Testis (tissue), 3 donors: ENCODE results near the gene LIN7B. TPM values are rescaled to one million over a fixed set of nuclear protein-coding genes. Genes with fewer than 3 reads are reported as not detected.

Source experiments
- DNase-seq: peaks from one replicate; pipeline ENCODE4 v3.0.0-alpha.2; 2019
- H3K27ac ChIP-seq, 2 donors: fragments of 200-600 bp; sonication (generic); one replicate each; pipeline ENCODE4 v1.5.1; 2019
- H3K27me3 ChIP-seq: fragments of 200-600 bp; sonication (generic); one replicate; pipeline ENCODE4 v1.5.1; 2019
- H3K36me3 ChIP-seq: fragments of 200-600 bp; sonication (generic); one replicate; pipeline ENCODE4 v1.5.1; 2017; ENCODE audit warnings: low read depth; ENCODE audit errors: missing control alignments
- H3K4me1 ChIP-seq: fragments of 200-600 bp; sonication (generic); one replicate; pipeline ENCODE4 v1.5.1; 2019
- H3K4me3 ChIP-seq, 2 donors: fragments of 200-600 bp; sonication (generic); one replicate each; pipeline ENCODE4 v1.5.1; 2017 to 2019
- H3K9me3 ChIP-seq: fragments of 200-600 bp; sonication (generic); one replicate; pipeline ENCODE4 v1.5.1; 2017
- POLR2A ChIP-seq: fragments of 450-650 bp; IDR thresholded peaks from one replicate; pipeline ENCODE4 v1.6.1; 2017; ENCODE audit warnings: antibody characterized with exemption, mild to moderate bottlenecking, moderate library complexity
- WGBS, 2 donors: methylation state at CpG; one replicate each; pipeline ENCODE4 v1.1.5; 2018; 5-methylcytosine and 5-hydroxymethylcytosine counted together
- intact Hi-C: fragments of 100-400 bp; cut with DNase I; formaldehyde crosslinking; loops from one replicate; pipeline ENCODE4 v1.15.1; 2023; ENCODE audit warnings: low total_unique reads
- polyA plus RNA-seq: library from polyadenylated mRNA; stranded (reverse); fragments of 350-450 nt; fragmentation: Illumina TruSeq; extraction: RNeasy Lipid Tissue Mini Kit (QIAGEN cat#74804); gene quantifications from one replicate; pipeline ENCODE4 v1.2.3, GENCODE V29; 2014; ENCODE audit warnings: low read depth, low replicate concordance; ENCODE audit not compliant: insufficient read depth
- total RNA-seq, 2 donors: library from RNA; depleted of rRNA; stranded (reverse); fragments of >200 nt; gene quantifications; one replicate each; pipeline ENCODE4 v1.2.3, GENCODE V29; 2016
- TF ChIP-seq, protein P1 (sequence below), 3 experiments: fragments of 450-650 bp in 2 of 3; fragments of 200-600 bp in 1 of 3; sonication (generic) in 1 of 3; IDR thresholded peaks; one replicate each; pipeline ENCODE4 v1.5.1; 2016 to 2019; ENCODE audit warnings: antibody characterized with exemption in 3 of 3, mild to moderate bottlenecking in 2 of 3, moderate library complexity in 1 of 3

Gene LIN7B
- total and polyA plus RNA-seq, 3 donors from 2014 or later = 22.4 to 66.2 (median 57.6) TPM

DNA sequence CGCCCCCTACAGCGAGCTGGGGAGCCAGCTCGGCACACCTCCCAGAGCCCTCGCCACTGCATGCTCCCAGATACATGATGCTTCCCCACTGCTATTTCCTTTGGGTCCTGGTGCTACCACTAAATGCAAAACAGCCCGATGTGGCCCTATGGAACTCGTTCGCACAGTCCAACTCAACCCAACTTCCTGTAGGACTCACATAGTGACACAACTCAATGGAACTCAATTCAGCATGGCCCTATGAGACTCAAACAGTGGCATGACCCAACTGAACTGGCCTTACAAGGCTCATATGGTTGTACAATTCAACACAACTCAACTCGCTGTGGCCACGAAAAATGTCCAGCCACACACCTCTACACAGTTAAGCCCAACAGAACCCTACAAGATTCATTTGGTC lies 45.1 kb upstream of the LIN7B start:
- intact Hi-C loops = no loop called here
- peaks cover 13% of the 10 kb centered on the region for H3K4me1 ChIP-seq
- H3K9me3 ChIP-seq = no peaks in the 10 kb centered on the region
- 92 to 95% methylated on average over 9 of the region's 9 CpGs for WGBS, 2 donors
- no peaks in the 10 kb centered on the region for H3K27me3 ChIP-seq
- TF ChIP-seq, protein P1, sequence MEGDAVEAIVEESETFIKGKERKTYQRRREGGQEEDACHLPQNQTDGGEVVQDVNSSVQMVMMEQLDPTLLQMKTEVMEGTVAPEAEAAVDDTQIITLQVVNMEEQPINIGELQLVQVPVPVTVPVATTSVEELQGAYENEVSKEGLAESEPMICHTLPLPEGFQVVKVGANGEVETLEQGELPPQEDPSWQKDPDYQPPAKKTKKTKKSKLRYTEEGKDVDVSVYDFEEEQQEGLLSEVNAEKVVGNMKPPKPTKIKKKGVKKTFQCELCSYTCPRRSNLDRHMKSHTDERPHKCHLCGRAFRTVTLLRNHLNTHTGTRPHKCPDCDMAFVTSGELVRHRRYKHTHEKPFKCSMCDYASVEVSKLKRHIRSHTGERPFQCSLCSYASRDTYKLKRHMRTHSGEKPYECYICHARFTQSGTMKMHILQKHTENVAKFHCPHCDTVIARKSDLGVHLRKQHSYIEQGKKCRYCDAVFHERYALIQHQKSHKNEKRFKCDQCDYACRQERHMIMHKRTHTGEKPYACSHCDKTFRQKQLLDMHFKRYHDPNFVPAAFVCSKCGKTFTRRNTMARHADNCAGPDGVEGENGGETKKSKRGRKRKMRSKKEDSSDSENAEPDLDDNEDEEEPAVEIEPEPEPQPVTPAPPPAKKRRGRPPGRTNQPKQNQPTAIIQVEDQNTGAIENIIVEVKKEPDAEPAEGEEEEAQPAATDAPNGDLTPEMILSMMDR (IDR thresholded peaks at IDR 0.05) = no peak
- H3K27ac ChIP-seq = no peak overlapping the region
- no peak for DNase-seq
- H3K4me3 ChIP-seq = no peak overlapping the region
- no peaks in the 10 kb centered on the region for H3K36me3 ChIP-seq

GRCh38 chr19:49070416-49070815 lies 43.8 kb upstream of the LIN7B start:
- Histone ChIP-seq H3K36me3 (no peaks in the 10 kb centered on the region), H3K27me3 (no peaks in the 10 kb centered on the region), H3K9me3 (no peaks in the 10 kb centered on the region), H3K4me1 (peaks cover 1% of the 10 kb centered on the region), H3K4me3 (no peak overlapping the region), H3K27ac (no peak overlapping the region)
- DNase-seq = no peak
- TF ChIP-seq POLR2A = no peak
- TF ChIP-seq, protein P1 (IDR thresholded peaks at IDR 0.05) = no peak
- intact Hi-C loops = loop anchor here (10.0 kb wide), 1 partner anchor 134 kb away; no protein-coding TSS in a partner anchor
- WGBS, 2 donors = 94 to 95% methylated on average over 20 to 21 of the region's 21 CpGs

- H3K27ac ChIP-seq = no peak overlapping the region
- no peaks in the 10 kb centered on the region for H3K36me3 ChIP-seq
- 3 to 4% methylated on average over 17 to 56 of the region's 93 CpGs for WGBS, 2 donors
- intact Hi-C loops = loop anchor here (10.0 kb wide), 1 partner anchor 133 kb away; no protein-coding TSS in a partner anchor
- no peaks in the 10 kb centered on the region for H3K4me1 ChIP-seq
- H3K27me3 ChIP-seq = no peaks in the 10 kb centered on the region
- H3K4me3 ChIP-seq = peak overlapping the region; percentile 24 to 34
- peak; percentile 72 for DNase-seq
- H3K9me3 ChIP-seq = no peaks in the 10 kb centered on the region
- TF ChIP-seq, protein P1 (IDR thresholded peaks at IDR 0.05) = no peak
- TF ChIP-seq POLR2A = no peak
Observed at GRCh38 chr19:49071860-49072547, 42.2 kb upstream of the LIN7B start.

- Histone ChIP-seq H3K36me3 (no peaks in the 10 kb centered on the region), H3K9me3 (no peaks in the 10 kb centered on the region), H3K27ac (no peak overlapping the region), H3K27me3 (no peaks in the 10 kb centered on the region), H3K4me3 (no peak overlapping the region), H3K4me1 (no peaks in the 10 kb centered on the region)
- no peak for TF ChIP-seq POLR2A
- TF ChIP-seq, protein P1 (IDR thresholded peaks at IDR 0.05) = no peak
- no peak for DNase-seq
- WGBS, 2 donors = 46 to 58% methylated on average over 19 to 23 of the region's 23 CpGs
- intact Hi-C loops = loop anchor here (10.0 kb wide), 1 partner anchor 131 kb away; no protein-coding TSS in a partner anchor
Observed at GRCh38 chr19:49073514-49074378, 40.4 kb upstream of the LIN7B start.
